ENCODE data around the gene MYBPC2. TPM values are rescaled to one million over a fixed set of nuclear protein-coding genes. Genes with fewer than 3 reads are reported as not detected.
"Not testable (repeated sequence)": the region's sequence is repeated elsewhere in the genome, so short reads cannot be mapped to it uniquely, and the experiment has no call there.

Gene MYBPC2
- not detected in 2 replicates for total RNA-seq (2014; rRNA removed; shearing (Covaris generic))

DNA sequence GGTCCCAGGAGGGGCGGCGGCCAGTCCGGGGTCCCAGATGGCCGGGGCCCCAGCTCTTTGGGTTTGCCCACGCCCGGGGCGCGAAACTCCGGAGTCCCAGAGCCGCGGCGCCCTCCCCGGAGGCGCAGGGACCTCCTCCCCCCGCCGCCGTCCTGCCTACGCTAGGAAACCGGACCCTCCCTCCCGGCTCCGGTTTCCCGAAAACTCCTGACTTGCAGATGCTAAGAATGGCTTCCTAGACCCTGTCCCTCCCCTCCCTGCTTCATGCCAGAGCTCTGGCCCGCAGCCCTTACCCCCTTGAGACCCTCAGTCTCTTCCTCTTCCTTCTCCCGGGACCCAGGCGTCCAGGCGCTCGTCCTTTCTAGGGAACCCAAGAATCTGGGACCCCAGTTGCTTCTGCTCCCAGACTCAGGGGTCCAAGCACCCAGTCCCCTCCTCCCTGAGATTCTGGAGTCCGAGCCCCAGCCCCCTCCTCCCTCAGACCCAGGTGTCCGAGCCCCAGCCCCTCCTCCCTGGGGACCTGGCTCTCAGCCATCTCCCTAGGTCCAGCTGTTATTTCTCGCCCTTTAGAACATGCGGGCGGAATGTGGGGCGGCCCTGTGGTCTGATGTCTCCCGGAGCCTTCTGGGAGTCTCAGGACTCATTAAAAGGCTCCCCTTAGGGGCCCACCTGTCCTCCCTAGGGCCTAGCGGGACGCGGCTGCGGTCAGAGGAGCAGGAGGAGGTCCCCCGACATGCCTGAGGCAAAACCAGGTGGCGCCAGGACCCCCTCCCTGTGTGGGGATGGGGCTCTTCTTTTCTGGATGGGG, at the start of gene MYBPC2:
TSS of gene MYBPC2 (plus strand) at position 672 of the 808 bp plus-strand sequence. CDS start at position 734, 62 bp downstream.
- DNase-seq (ENCODE audit: low spot score), result no peak

GRCh38 chr19:50383001-50383851, 49.5 kb upstream of the MYBPC2 start:
- DNase-seq (ENCODE audit: low spot score), result no peak

- DNase-seq (ENCODE audit: low spot score), result peak; percentile 96
These were observed 48.6 kb upstream of the MYBPC2 start, which contains the start of gene POLD1 for GRCh38 chr19:50383852-50384684. Gene POLD1 (plus strand): TSS chr19:50384347. CDS start chr19:50398852, 14,505 bp downstream.

- DNase-seq (ENCODE audit: low spot score), result peak; percentile 35
These were observed 47.8 kb upstream of the MYBPC2 start for GRCh38 chr19:50384685-50385535.

DNA sequence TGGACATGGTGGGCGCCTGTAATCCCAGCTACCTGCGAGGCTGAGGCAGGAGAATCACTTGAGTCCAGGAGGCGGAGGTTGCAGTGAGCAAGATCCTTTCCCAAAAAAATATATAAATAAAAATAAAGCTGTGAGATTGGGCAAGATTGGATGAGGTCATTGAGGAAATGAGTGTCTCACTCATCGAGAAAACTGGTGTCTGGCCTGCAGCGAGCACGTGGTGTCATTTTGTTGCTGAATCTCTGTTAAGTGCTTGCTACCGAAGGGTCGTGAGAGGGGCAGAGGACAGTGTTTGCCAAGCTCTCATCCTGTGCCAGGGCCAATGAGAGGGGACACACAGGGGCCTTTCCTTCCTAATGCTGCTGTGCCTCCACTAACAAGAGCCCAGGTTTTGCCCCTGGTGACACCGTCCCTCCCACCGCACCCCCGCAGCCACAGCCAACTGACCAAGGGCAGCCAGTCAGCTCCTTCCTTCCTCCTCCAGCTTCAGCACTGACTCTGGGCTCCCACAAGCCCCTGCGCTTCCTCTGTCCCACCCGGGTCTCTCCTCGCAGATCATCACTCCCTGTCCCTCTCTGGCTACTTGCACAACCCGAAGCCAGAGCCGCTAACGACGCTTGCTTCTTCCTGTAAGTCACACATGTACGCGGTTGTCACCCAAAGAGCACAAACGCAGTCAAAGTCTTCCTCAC, 45.4 kb upstream of the MYBPC2 start:
- DNase-seq (ENCODE audit: low spot score), result no peak

- no peak for DNase-seq (ENCODE audit: low spot score)
These were observed 44.8 kb upstream of the MYBPC2 start for GRCh38 chr19:50387868-50388245.

DNA sequence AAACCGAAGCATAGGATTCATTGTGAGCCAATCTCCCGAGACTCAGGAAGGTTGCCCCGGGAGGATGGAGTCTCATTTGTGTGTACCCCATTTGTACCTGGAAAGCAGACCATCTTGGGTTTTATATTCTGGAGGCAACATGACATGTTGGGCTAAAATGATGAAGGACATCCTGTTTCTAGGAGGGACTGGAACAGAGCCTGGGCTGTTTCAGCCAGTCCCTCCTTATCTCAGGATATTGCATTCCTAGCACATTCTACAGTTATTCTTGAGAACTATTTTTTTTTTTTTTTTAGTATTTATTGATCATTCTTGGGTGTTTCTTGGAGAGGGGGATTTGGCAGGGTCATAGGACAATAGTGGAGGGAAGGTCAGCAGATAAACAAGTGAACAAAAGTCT, 42.4 kb upstream of the MYBPC2 start:
- DNase-seq (ENCODE audit: low spot score), result not testable (repeated sequence)

DNA sequence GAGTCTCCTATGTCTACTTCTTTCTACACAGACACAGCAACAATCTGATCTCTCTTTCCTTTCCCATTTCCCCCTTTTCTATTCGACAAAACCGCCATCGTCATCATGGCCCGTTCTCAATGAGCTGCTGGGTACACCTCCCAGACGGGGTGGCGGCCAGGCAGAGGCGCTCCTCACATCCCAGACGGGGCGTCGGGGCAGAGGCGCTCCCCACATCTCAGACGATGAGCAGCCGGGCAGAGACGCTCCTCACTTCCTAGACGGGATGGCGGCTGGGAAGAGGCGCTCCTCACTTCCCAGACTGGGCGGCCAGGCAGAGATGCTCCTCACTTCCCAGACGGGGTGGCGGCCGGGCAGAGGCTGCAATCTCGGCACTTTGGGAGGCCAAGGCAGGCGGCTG, 41.7 kb upstream of the MYBPC2 start:
- not testable (repeated sequence) for DNase-seq (ENCODE audit: low spot score)

GRCh38 chr19:50392759-50393158, 39.9 kb upstream of the MYBPC2 start:
- no peak for DNase-seq (ENCODE audit: low spot score)

- DNase-seq (ENCODE audit: low spot score), result no peak
These were observed 39.1 kb upstream of the MYBPC2 start for GRCh38 chr19:50393589-50393988.

DNA sequence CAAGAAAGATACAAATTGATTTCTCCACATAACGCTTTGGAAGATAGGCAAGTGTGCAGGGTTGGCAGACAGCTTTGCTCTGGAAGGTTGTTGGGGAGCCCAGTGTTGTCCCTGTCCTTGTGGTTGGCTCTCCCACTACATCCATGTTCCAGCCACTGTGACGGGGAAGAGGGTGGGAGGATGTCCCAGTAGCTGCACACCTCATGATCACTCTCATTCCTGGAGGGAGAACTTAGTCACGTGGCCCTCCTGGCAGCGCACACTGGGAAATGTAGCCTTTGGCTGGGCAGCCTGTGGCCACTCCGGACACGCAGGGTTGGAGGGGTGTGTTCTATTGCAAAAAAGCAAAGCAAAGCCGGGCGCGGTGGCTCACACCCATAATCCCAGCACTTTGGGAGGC, 38.7 kb upstream of the MYBPC2 start:
- no peak for DNase-seq (ENCODE audit: low spot score)

GRCh38 chr19:50398675-50399367, 33.9 kb upstream of the MYBPC2 start:
- no peak for DNase-seq (ENCODE audit: low spot score)

GRCh38 chr19:50399368-50399745, 33.3 kb upstream of the MYBPC2 start:
- no peak for DNase-seq (ENCODE audit: low spot score)

DNA sequence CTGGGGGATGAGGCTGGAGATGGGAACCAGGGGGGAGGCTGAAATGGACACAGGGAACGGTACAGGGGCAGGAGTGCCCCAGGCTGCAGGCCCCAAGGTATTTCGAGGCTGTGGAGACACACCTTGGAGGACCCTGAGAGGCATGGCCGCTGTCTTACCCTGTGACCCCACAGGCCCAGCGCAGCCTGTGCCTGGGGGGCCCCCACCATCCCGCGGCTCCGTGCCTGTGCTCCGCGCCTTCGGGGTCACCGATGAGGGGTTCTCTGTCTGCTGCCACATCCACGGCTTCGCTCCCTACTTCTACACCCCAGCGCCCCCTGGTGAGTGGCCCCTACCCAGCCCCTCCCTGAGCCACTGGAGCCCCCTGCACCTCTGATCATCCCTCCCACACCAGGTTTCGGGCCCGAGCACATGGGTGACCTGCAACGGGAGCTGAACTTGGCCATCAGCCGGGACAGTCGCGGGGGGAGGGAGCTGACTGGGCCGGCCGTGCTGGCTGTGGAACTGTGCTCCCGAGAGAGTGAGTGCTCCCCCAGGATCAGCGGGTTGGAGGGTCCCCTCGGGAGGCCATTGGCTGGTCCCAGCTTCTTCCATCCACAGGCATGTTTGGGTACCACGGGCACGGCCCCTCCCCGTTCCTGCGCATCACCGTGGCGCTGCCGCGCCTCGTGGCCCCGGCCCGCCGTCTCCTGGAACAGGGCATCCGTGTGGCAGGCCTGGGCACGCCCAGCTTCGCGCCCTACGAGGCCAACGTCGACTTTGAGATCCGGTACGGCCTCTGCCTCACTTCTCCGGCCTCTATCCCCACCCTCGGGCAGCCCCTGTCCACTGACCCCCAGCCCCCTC, 30.9 kb upstream of the MYBPC2 start:
- DNase-seq (ENCODE audit: low spot score), result no peak

- DNase-seq (ENCODE audit: low spot score), result no peak
These were observed 30.0 kb upstream of the MYBPC2 start for GRCh38 chr19:50402544-50403301.

DNA sequence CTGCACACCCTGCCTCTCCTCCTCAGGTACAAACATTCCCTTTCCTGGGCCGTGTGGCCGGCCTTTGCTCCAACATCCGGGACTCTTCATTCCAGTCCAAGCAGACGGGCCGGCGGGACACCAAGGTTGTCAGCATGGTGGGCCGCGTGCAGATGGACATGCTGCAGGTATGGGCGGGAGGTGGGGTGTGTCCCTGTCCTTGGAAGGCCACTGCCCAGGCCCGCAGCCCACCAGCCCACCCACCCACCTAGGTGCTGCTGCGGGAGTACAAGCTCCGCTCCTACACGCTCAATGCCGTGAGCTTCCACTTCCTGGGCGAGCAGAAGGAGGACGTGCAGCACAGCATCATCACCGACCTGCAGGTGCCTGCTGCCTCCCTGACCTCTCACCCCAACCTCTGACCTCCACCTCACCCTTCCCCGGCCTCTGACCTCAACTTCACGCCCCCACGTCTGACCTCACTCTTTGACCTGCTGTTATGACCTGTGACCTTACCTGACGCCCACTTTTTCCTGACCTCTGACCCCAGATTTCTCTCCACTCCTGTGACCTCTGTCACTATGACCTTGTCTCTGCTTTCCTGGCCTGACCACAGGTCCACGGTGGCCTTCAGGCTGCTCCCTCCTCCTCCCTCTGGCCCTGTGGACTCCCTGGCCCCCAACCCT, 26.4 kb upstream of the MYBPC2 start:
- DNase-seq (ENCODE audit: low spot score), result no peak

DNA sequence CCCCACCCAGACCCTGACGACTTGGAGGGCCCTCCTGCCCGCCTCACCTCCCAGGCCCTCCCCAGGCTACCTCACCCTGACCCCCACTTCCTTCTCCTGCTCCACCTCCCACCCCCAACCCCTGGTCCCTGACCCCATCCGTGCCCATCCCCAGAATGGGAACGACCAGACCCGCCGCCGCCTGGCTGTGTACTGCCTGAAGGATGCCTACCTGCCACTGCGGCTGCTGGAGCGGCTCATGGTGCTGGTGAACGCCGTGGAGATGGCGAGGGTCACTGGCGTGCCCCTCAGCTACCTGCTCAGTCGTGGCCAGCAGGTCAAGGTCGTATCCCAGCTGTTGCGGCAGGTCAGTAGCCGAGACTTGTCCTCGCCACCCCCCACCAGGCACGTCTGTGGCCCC, 25.9 kb upstream of the MYBPC2 start:
- no peak for DNase-seq (ENCODE audit: low spot score)

Measured in A172 (cell line).